IMR-90 (cell line): ENCODE data around the gene CHRD. TPM values are rescaled to one million over a fixed set of nuclear protein-coding genes. Genes with fewer than 3 reads are reported as not detected.

Experiments used
- ATAC-seq: fragments of 200-7000 bp; cut with Tn5 transposase; 2 replicates; pipeline ENCODE4 v1.9.1; 2020; ENCODE audit warnings: low read depth, mild to moderate bottlenecking, moderate library complexity
- BruUV-seq: library from RNA; stranded (reverse); fragments of 400-500 nt; replicated peaks from 2 replicates; lab custom pipeline; 2021; lab: Mats Ljungman, UMichigan
- CTCF ChIA-PET: fragments of 300-600 bp; formaldehyde crosslinking; extraction: SDS; loops from one replicate; lab custom pipeline; 2021; ENCODE audit warnings: antibody characterized with exemption; lab: Yijun Ruan, JAX
- POLR2A ChIA-PET: fragments of 300-600 bp; sonication (Branson Sonifier 250); formaldehyde crosslinking; loops from one replicate; lab custom pipeline; 2022; ENCODE audit warnings: antibody characterized with exemption; ENCODE audit not compliant: unreplicated experiment; lab: Charles Lee
- DNase-seq: peaks from one replicate; pipeline ENCODE4 v3.0.0; 2013
- H2AFZ ChIP-seq: replicated peaks from 2 replicates; pipeline ENCODE3; 2013; ENCODE audit warnings: low read length, mild to moderate bottlenecking; ENCODE audit not compliant: poor library complexity
- H2AK5ac ChIP-seq: 2 replicates; pipeline ENCODE4 v1.6.1; 2013; ENCODE audit warnings: low read depth, low read length, inconsistent platforms
- H2AK9ac ChIP-seq: replicated peaks from 2 replicates; pipeline ENCODE3; 2013; ENCODE audit warnings: mild to moderate bottlenecking, low read depth, low read length, moderate library complexity; ENCODE audit not compliant: poor library complexity
- H2BK120ac ChIP-seq: 2 replicates; pipeline ENCODE4 v1.6.1; 2013; ENCODE audit warnings: low read depth, low read length, inconsistent platforms
- H2BK15ac ChIP-seq: 3 replicates; pipeline ENCODE4 v1.6.1; 2013; ENCODE audit warnings: low read depth, low read length, inconsistent platforms
- H2BK20ac ChIP-seq: 2 replicates; pipeline ENCODE4 v1.6.1; 2013; ENCODE audit warnings: low read depth, mild to moderate bottlenecking, inconsistent platforms, low read length, moderate library complexity
- H2BK5ac ChIP-seq: 2 replicates; pipeline ENCODE4 v1.6.1; 2013; ENCODE audit warnings: mild to moderate bottlenecking, low read depth, low read length, inconsistent platforms; ENCODE audit not compliant: poor library complexity, severe bottlenecking
- H3K14ac ChIP-seq: replicated peaks from 2 replicates; pipeline ENCODE4 v1.6.1; 2013; ENCODE audit warnings: low read depth, low read length, inconsistent platforms
- H3K18ac ChIP-seq: 2 replicates; pipeline ENCODE4 v1.6.1; 2013; ENCODE audit warnings: low read depth, low read length, control low read depth
- H3K23ac ChIP-seq: 2 replicates; pipeline ENCODE4 v1.6.1; 2013; ENCODE audit warnings: low read depth, low read length, inconsistent platforms
- H3K27ac ChIP-seq: 2 replicates; pipeline ENCODE4 v1.5.1; 2013; ENCODE audit warnings: mild to moderate bottlenecking, control low read depth, low read length; ENCODE audit not compliant: insufficient read depth
- H3K27me3 ChIP-seq: 2 replicates; pipeline ENCODE4 v1.6.1; 2013; ENCODE audit warnings: low read length; ENCODE audit not compliant: control insufficient read depth, insufficient read depth
- H3K36me3 ChIP-seq: 2 replicates; pipeline ENCODE4 v1.6.1; 2013; ENCODE audit warnings: low read length, mixed read lengths; ENCODE audit not compliant: control insufficient read depth, insufficient read depth
- H3K4ac ChIP-seq: 2 replicates; pipeline ENCODE4 v1.6.1; 2013; ENCODE audit warnings: low read depth, low read length, inconsistent platforms
- H3K4me1 ChIP-seq: 2 replicates; pipeline ENCODE4 v1.6.1; 2013; ENCODE audit warnings: low read length, mixed read lengths; ENCODE audit not compliant: control insufficient read depth, insufficient read depth
- H3K4me2 ChIP-seq: 2 replicates; pipeline ENCODE4 v1.6.1; 2013; ENCODE audit warnings: low read depth, mild to moderate bottlenecking, control low read depth, low read length, moderate library complexity
- H3K4me3 ChIP-seq: 2 replicates; pipeline ENCODE4 v1.5.1; 2013; ENCODE audit warnings: low read depth, mild to moderate bottlenecking, control low read depth, low read length, moderate library complexity; ENCODE audit not compliant: insufficient read depth
- H3K56ac ChIP-seq: 2 replicates; pipeline ENCODE4 v1.6.1; 2013; ENCODE audit warnings: low read length, inconsistent platforms; ENCODE audit not compliant: insufficient read depth; ENCODE audit errors: extremely low read depth
- H3K79me1 ChIP-seq, 2 experiments: 2 replicates each; pipeline ENCODE4 v1.6.1; 2013; ENCODE audit warnings: low read length in 2 of 2, inconsistent platforms in 1 of 2, low read depth in 1 of 2
- H3K9ac ChIP-seq: 2 replicates; pipeline ENCODE4 v1.6.1; 2013; ENCODE audit warnings: low read depth, low read length, control low read depth
- H3K9me1 ChIP-seq: 2 replicates; pipeline ENCODE4 v1.6.1; 2013; ENCODE audit warnings: low read length, inconsistent platforms; ENCODE audit not compliant: insufficient read depth
- H3K9me3 ChIP-seq: 2 replicates; pipeline ENCODE4 v1.6.1; 2013; ENCODE audit warnings: low read length; ENCODE audit not compliant: control insufficient read depth, insufficient read depth
- H4K20me1 ChIP-seq: 2 replicates; pipeline ENCODE4 v1.6.1; 2013; ENCODE audit warnings: low read length, inconsistent platforms; ENCODE audit not compliant: insufficient read depth
- H4K5ac ChIP-seq: 2 replicates; pipeline ENCODE4 v1.6.1; 2013; ENCODE audit warnings: mild to moderate bottlenecking, low read depth, low read length, control low read depth
- H4K8ac ChIP-seq, 2 experiments: 2 replicates each; pipeline ENCODE4 v1.6.1; 2013; ENCODE audit warnings: low read depth in 2 of 2, low read length in 2 of 2, control low read depth in 1 of 2, inconsistent platforms in 1 of 2
- H4K91ac ChIP-seq: 2 replicates; pipeline ENCODE4 v1.6.1; 2013; ENCODE audit warnings: low read depth, low read length, inconsistent platforms; ENCODE audit not compliant: insufficient read depth
- CEBPB ChIP-seq: IDR thresholded peaks from 2 replicates; pipeline ENCODE4 v1.6.1; 2012; ENCODE audit warnings: low read depth, low read length, improper control_type of control experiment
- CHD1 ChIP-seq: IDR thresholded peaks from 2 replicates; pipeline ENCODE4 v1.6.1; 2012; ENCODE audit warnings: low read depth, low read length, improper control_type of control experiment
- FOS ChIP-seq: fragments of 150-350 bp; IDR thresholded peaks from 2 replicates; pipeline ENCODE4 v1.6.1; 2016; ENCODE audit warnings: low read depth, low read length
- MAFK ChIP-seq: IDR thresholded peaks from 2 replicates; pipeline ENCODE4 v1.6.1; 2012; ENCODE audit warnings: low read depth, low read length, improper control_type of control experiment
- MAZ ChIP-seq: IDR thresholded peaks from 2 replicates; pipeline ENCODE4 v1.6.1; 2012; ENCODE audit warnings: low read depth, mild to moderate bottlenecking, low read length, improper control_type of control experiment, moderate library complexity, borderline replicate concordance
- NFE2L2 ChIP-seq: fragments of 150-350 bp; IDR thresholded peaks from 2 replicates; pipeline ENCODE4 v1.6.1; 2016; ENCODE audit warnings: low read depth, mild to moderate bottlenecking, low read length
- RFX5 ChIP-seq: IDR thresholded peaks from 2 replicates; pipeline ENCODE4 v1.8.0; 2012; ENCODE audit warnings: low read depth, mild to moderate bottlenecking, low read length, moderate library complexity
- SMC3 ChIP-seq: fragments of 150-350 bp; IDR thresholded peaks from 2 replicates; pipeline ENCODE4 v1.6.1; 2016; ENCODE audit warnings: low read depth, mild to moderate bottlenecking, antibody characterized with exemption, low read length, moderate library complexity
- WGBS, 2 experiments: methylation state at CpG; one replicate each; pipeline versions ENCODE4 v1.1.5 to v1.1.7; 2013; ENCODE audit warnings: missing lambda C conversion rate in 2 of 2; ENCODE audit not compliant: insufficient read length in 1 of 2; ENCODE audit errors: extremely low coverage in 2 of 2; 5-methylcytosine and 5-hydroxymethylcytosine counted together
- dilution Hi-C: fragments of 300-500 bp; cut with HindIII; formaldehyde crosslinking; loops from one replicate; pipeline ENCODE4 v1.14.3; 2018; ENCODE audit warnings: low sequenced_read_pairs; ENCODE audit not compliant: unreplicated experiment
- in situ Hi-C: fragments of 300-500 bp; cut with MboI; formaldehyde crosslinking; loops from 3 replicates; pipeline ENCODE4 v1.14.3; 2019; ENCODE audit warnings: low sequenced_read_pairs, inconsistent platforms, mixed read lengths
- intact Hi-C: fragments of 100-400 bp; cut with micrococcal nuclease; formaldehyde crosslinking; loops from 2 replicates; pipeline ENCODE4 v1.10.0; 2022
- polyA plus RNA-seq, 3 experiments: library from polyadenylated mRNA; depleted of rRNA; stranded (reverse); fragments of >200 nt; gene quantifications; 2 replicates each; pipeline ENCODE4 v1.2.3, GENCODE V29; 2012; ENCODE audit warnings: low replicate concordance in 1 of 3
- total RNA-seq: library from RNA; depleted of rRNA; stranded (reverse); fragments of >200 nt; gene quantifications from 2 replicates; pipeline ENCODE4 v1.2.3, GENCODE V29; 2012

CHRD gene
- total and polyA plus RNA-seq, 2 of the 4 experiments (the other 2 are of a cell fraction), result under 0.01 to 0.09 TPM

DNA sequence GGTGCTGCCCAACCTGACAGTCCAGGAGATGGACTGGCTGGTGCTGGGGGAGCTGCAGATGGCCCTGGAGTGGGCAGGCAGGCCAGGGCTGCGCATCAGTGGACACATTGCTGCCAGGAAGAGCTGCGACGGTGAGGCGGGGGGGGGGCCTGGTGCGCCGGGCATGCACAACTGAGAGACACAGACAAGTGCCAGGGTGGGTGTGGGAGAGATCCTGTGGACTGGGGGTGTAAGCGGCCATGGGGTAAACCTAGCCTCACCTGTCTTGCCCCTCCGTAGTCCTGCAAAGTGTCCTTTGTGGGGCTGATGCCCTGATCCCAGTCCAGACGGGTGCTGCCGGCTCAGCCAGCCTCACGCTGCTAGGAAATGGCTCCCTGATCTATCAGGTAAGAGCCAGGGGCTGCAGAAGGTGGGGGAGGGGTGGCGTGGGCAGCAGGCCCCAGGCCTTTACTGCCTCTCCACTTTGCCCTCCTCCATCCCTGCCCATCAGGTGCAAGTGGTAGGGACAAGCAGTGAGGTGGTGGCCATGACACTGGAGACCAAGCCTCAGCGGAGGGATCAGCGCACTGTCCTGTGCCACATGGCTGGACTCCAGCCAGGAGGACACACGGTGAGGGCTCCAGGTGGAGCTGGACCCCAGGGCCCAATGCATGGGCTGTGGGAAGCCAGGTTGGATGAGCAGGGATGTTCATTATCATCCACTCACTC lies 3.3 kb downstream of the CHRD start:
- H3K4me1 ChIP-seq, result peaks cover 2% of the 10 kb centered on the region; the same call in 1 of the 2 replicates
- H3K18ac ChIP-seq, result no peak overlapping the region
- H4K8ac ChIP-seq, result no peak overlapping the region
- 100% methylated on average over 1 of the region's 15 CpGs; no CpG with 5 or more reads in 1 of the 2 experiments for WGBS, 2 experiments
- H3K9ac ChIP-seq, result no peak overlapping the region
- no peak overlapping the region for H3K23ac ChIP-seq
- H2AFZ ChIP-seq, result no peak overlapping the region
- no peak overlapping the region for H2AK5ac ChIP-seq
- no peak overlapping the region for H3K4me2 ChIP-seq
- TF ChIP-seq FOS (no peak), CHD1 (no peak), CEBPB (no peak), SMC3 (no peak), MAFK (no peak), NFE2L2 (no peak), MAZ (no peak), RFX5 (no peak)
- DNase-seq (no peak), ATAC-seq (no peak)
- H3K4me3 ChIP-seq, result no peak overlapping the region
- no peak overlapping the region for H2BK15ac ChIP-seq
- H3K27ac ChIP-seq, result no peak overlapping the region
- no peak overlapping the region for H3K14ac ChIP-seq
- H2AK9ac ChIP-seq, result no peak overlapping the region
- H2BK5ac ChIP-seq, result no peak overlapping the region
- no peak overlapping the region for H2BK120ac ChIP-seq
- no peak overlapping the region for H4K91ac ChIP-seq
- no peaks in the 10 kb centered on the region for H3K36me3 ChIP-seq
- no peak overlapping the region for H3K56ac ChIP-seq
- no peak overlapping the region for H3K4ac ChIP-seq
- intact Hi-C loops, result no loop called here
- H3K27me3 ChIP-seq, result peaks cover 72% of the 10 kb centered on the region
- in situ Hi-C loops, result no loop called here
- BruUV-seq, result no TSS peak
- H4K5ac ChIP-seq, result no peak overlapping the region
- H3K79me1 ChIP-seq, result no peaks in the 10 kb centered on the region
- H2BK20ac ChIP-seq, result no peak overlapping the region
- dilution Hi-C loops, result no loop called here
- ChIA-PET CTCF (interaction anchor here (2.1 kb wide), 1 partner anchor 12 kb away, joined by 9 read pairs; no protein-coding TSS in a partner anchor), POLR2A (no interaction called here)
- H3K9me1 ChIP-seq, result no peaks in the 10 kb centered on the region
- H4K20me1 ChIP-seq, result no peaks in the 10 kb centered on the region
- H3K9me3 ChIP-seq, result no peaks in the 10 kb centered on the region
